Hepatocyte (in vitro differentiated cells): Measurements from ENCODE around the gene MTFP1. TPM values are rescaled to one million over a fixed set of nuclear protein-coding genes. Genes with fewer than 3 reads are reported as not detected.

Source experiments
- DNase-seq: peaks from one replicate; pipeline ENCODE4 v3.0.0-alpha.2; 2016; ENCODE audit warnings: low spot score
- H2AFZ ChIP-seq: fragments of 200-600 bp; sonication (generic); 2 replicates; pipeline ENCODE4 v1.6.0; 2016; ENCODE audit warnings: antibody characterized with exemption, mild to moderate bottlenecking
- H3K27ac ChIP-seq: fragments of 200-600 bp; sonication (generic); 2 replicates; pipeline ENCODE4 v1.5.1; 2016; ENCODE audit warnings: mild to moderate bottlenecking
- H3K27me3 ChIP-seq: fragments of 200-600 bp; sonication (generic); 2 replicates; pipeline ENCODE4 v1.6.1; 2016
- H3K36me3 ChIP-seq: fragments of 200-600 bp; sonication (generic); replicated peaks from 2 replicates; pipeline ENCODE4 v1.5.1; 2016; ENCODE audit warnings: low read depth; ENCODE audit not compliant: insufficient read depth
- H3K4me1 ChIP-seq: fragments of 200-600 bp; sonication (generic); 2 replicates; pipeline ENCODE4 v1.5.1; 2016; ENCODE audit warnings: mild to moderate bottlenecking, moderate library complexity; ENCODE audit not compliant: insufficient read depth
- H3K4me2 ChIP-seq: fragments of 200-600 bp; sonication (generic); 2 replicates; pipeline ENCODE4 v1.6.0; 2016
- H3K4me3 ChIP-seq: fragments of 200-600 bp; sonication (generic); 2 replicates; pipeline ENCODE4 v1.5.1; 2016; ENCODE audit warnings: mild to moderate bottlenecking
- H3K79me2 ChIP-seq: fragments of 200-600 bp; sonication (generic); 2 replicates; pipeline ENCODE4 v1.6.0; 2017; ENCODE audit warnings: mild to moderate bottlenecking
- H3K9me2 ChIP-seq: fragments of 200-600 bp; sonication (generic); replicated peaks from 2 replicates; pipeline ENCODE4 v1.6.0; 2017; ENCODE audit warnings: mild to moderate bottlenecking; ENCODE audit not compliant: insufficient read depth
- H3K9me3 ChIP-seq: fragments of 200-600 bp; sonication (generic); 2 replicates; pipeline ENCODE4 v1.5.1; 2016; ENCODE audit warnings: low read depth, mild to moderate bottlenecking
- H4K20me1 ChIP-seq: fragments of 200-600 bp; sonication (generic); 2 replicates; pipeline ENCODE4 v1.6.0; 2016; ENCODE audit warnings: mild to moderate bottlenecking; ENCODE audit not compliant: insufficient read depth, poor library complexity, severe bottlenecking
- EZH2 ChIP-seq: fragments of 200-600 bp; sonication (generic); IDR thresholded peaks from 2 replicates; pipeline ENCODE4 v1.6.1; 2016; ENCODE audit warnings: antibody characterized with exemption, mild to moderate bottlenecking, borderline replicate concordance
- EZH2phosphoT487 ChIP-seq: fragments of 200-600 bp; sonication (generic); IDR thresholded peaks from one replicate; pipeline ENCODE4 v1.6.1; 2018; ENCODE audit warnings: antibody characterized with exemption, mild to moderate bottlenecking, low read depth, moderate library complexity; ENCODE audit not compliant: unreplicated experiment, severe bottlenecking
- WGBS: methylation state at CpG from one replicate; pipeline ENCODE4 v1.1.6; 2016; ENCODE audit warnings: low lambda C conversion rate; ENCODE audit errors: missing lambda C conversion rate; 5-methylcytosine and 5-hydroxymethylcytosine counted together
- polyA plus RNA-seq: library from polyadenylated mRNA; unstranded; fragments of >200 nt; fragmentation: Nextera tagmentation; extraction: Ambion mirVana; gene quantifications from 2 replicates; pipeline ENCODE4 v1.2.1, GENCODE V29; 2016
- total RNA-seq: library from RNA; depleted of rRNA; stranded (reverse); fragments of >200 nt; gene quantifications from 2 replicates; pipeline ENCODE4 v1.2.3, GENCODE V29; 2014
- TF ChIP-seq, protein P1 (sequence below): fragments of 200-600 bp; sonication (generic); IDR thresholded peaks from 2 replicates; pipeline ENCODE4 v1.5.1; 2016; ENCODE audit warnings: antibody characterized with exemption, mild to moderate bottlenecking; ENCODE audit not compliant: poor library complexity

Gene MTFP1
- total and polyA plus RNA-seq, 2 experiments from 2014 or later, result 16.3 to 22.3 TPM

DNA sequence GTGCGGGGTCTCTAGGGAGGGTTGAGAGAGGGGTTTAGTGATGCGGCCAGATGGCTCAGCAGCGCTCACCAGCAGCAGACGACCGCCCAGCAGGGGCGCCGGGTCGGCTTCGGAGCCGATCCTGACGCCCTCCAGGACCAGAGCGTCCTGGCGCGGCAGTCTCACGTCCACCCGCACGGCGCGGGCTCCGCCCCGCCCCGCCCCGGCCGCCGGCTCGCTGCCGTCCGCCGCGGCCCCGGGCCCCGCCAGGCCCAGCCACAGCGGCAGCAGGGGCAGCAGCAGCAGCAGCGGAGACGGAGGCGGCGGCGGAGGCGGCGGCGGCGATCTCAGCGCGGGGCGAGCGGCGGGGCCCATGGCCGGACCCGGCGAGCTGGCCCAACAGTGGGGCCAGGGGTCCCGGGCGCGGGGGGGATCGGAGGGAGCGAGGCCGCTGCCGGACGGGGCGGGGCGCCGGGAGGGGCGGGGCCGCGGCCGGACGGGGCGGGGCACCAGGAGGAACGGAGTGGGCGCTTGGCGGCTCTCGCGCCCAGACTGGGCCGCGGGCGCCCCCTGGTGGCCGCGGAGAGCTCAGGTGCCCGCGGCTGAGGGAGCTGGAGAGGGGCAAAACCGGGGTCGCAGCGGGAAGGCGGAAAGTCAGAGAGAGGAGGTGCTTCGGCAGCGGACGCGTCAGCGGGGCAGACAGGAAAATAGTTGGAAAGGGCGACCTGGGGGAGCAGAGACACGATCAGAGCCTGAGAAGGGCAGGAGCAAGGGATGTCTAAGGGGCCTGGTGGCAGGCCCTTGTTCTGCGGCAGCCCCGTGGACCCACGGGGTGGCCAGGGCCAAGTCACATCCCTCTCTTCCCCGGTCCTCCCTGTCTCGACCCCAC is 38.4 kb upstream of the MTFP1 start, which contains the start of gene RNF215:
Gene RNF215 (minus strand): TSS at position 452 of the 868 bp plus-strand sequence. CDS start 98 bp downstream, at position 354.
- Histone ChIP-seq H2AFZ (peak within 1 kb of the TSS; percentile 94), H3K4me2 (peak within 1 kb of the TSS; percentile 94), H3K27ac (peak within 1 kb of the TSS; percentile 71), H3K9me3 (no peaks in the 10 kb centered on the region), H3K4me3 (peak within 1 kb of the TSS; percentile 76), H3K79me2 (peaks cover 3% of the 10 kb centered on the region), H3K9me2 (no peaks in the 10 kb centered on the region), H3K36me3 (no peaks in the 10 kb centered on the region), H3K4me1 (peaks cover 8% of the 10 kb centered on the region), H4K20me1 (no peaks in the 10 kb centered on the region), H3K27me3 (no peaks in the 10 kb centered on the region)
- TF ChIP-seq, protein P1, sequence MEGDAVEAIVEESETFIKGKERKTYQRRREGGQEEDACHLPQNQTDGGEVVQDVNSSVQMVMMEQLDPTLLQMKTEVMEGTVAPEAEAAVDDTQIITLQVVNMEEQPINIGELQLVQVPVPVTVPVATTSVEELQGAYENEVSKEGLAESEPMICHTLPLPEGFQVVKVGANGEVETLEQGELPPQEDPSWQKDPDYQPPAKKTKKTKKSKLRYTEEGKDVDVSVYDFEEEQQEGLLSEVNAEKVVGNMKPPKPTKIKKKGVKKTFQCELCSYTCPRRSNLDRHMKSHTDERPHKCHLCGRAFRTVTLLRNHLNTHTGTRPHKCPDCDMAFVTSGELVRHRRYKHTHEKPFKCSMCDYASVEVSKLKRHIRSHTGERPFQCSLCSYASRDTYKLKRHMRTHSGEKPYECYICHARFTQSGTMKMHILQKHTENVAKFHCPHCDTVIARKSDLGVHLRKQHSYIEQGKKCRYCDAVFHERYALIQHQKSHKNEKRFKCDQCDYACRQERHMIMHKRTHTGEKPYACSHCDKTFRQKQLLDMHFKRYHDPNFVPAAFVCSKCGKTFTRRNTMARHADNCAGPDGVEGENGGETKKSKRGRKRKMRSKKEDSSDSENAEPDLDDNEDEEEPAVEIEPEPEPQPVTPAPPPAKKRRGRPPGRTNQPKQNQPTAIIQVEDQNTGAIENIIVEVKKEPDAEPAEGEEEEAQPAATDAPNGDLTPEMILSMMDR, result peak; percentile 91
- TF ChIP-seq EZH2 (no peak), EZH2phosphoT487 (no peak)
- 6% methylated on average over 39 of the region's 95 CpGs for WGBS
- DNase-seq, result peak; percentile 93

DNA sequence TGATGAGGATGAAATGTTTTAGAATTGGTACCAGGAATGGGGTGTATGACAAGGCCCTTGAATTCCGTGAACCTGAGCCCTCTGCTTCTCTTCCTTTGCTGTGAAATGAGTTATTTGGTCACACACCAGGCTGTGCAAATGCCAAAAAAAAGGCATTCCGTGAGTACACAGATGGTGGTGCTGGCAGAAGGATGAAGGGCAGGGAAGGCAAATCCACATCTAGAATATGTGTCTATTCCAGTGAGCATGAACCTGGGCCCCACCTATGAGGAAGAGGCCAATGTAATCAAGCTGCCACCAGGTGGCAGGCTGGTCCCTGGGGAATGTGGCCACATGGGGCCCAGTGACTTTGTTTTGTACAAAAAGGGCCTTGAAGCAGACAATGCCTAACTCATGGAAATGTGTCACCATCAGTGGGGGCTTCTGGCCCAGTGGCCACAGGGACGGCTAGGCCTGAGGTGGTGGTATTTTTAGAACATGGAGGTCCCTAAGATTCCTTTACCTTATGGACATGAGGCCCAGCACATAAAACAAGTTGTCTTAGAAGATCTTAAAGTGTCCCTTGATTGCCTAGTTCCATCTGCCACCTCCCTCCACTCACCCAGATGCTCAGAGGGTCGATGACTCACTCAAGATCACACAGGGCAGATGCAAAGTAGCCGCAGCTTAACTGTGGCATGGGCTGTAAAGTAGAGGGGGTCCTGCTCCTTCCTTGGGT is 34.4 kb upstream of the MTFP1 start:
- Histone ChIP-seq H3K27ac (peak overlapping the region; percentile 32), H3K36me3 (no peaks in the 10 kb centered on the region), H3K9me3 (no peaks in the 10 kb centered on the region), H3K4me3 (no peak overlapping the region), H4K20me1 (no peaks in the 10 kb centered on the region), H3K79me2 (peaks cover 3% of the 10 kb centered on the region), H2AFZ (no peak overlapping the region), H3K4me1 (peaks cover 8% of the 10 kb centered on the region), H3K4me2 (no peak overlapping the region), H3K9me2 (no peaks in the 10 kb centered on the region), H3K27me3 (no peaks in the 10 kb centered on the region)
- peak; percentile 82 for DNase-seq
- WGBS, result 62% methylated on average over 5 of the region's 5 CpGs
- no peak for TF ChIP-seq EZH2phosphoT487
- TF ChIP-seq, protein P1, result peak; percentile 62

DNA sequence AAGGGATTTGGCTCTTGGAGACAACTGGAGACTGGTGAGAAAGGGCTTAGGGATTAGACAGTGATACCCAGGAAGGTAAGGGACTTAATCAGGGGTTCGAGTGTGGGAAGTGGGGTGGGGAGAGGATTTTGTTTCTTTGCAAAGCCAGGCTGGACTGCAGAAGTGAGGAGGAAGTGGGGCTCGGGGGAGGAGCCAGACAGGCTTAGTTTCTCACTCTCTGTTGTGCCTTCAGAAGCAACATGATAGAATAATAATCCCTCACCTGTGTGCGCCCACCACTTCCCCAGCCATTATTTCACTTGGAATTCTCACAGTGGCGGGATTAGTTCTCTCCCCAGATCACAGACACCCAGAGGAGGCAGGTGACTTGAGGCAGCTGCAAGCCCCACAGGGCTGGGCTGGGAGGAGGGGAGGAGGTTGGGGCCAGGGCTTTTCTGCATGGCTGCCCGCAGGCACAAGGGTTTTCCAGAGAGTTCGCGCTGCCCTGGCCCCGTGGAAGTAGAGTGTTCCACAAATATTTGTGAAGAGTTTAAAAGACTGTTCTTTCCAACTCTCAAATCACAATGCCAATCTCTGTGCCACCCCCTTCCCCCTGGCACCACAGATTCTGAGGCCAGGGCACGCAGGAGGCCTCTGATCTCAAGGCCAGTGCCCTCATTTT is 32.8 kb upstream of the MTFP1 start:
- Histone ChIP-seq H3K36me3 (no peaks in the 10 kb centered on the region), H3K4me3 (no peak overlapping the region), H3K27me3 (no peaks in the 10 kb centered on the region), H4K20me1 (no peaks in the 10 kb centered on the region), H3K9me2 (no peaks in the 10 kb centered on the region), H2AFZ (no peak overlapping the region), H3K4me2 (no peak overlapping the region), H3K4me1 (peaks cover 5% of the 10 kb centered on the region), H3K9me3 (no peaks in the 10 kb centered on the region), H3K27ac (no peak overlapping the region), H3K79me2 (peaks cover 8% of the 10 kb centered on the region)
- no peak for DNase-seq
- WGBS, result 68% methylated on average over 9 of the region's 9 CpGs
- no peak for TF ChIP-seq EZH2phosphoT487
